CD4-positive, alpha-beta T cell treated with Interleukin-6 for 4 hours (primary cell): Measurements from ENCODE around the gene ASPSCR1.
A peak's percentile ranks its signal among the peaks of the same experiment; 100 is the strongest.

Source experiments
- DNase-seq: peaks from one replicate; pipeline ENCODE4 v3.0.0-alpha.2; 2020; ENCODE audit warnings: mixed read lengths

ASPSCR1 gene

DNA sequence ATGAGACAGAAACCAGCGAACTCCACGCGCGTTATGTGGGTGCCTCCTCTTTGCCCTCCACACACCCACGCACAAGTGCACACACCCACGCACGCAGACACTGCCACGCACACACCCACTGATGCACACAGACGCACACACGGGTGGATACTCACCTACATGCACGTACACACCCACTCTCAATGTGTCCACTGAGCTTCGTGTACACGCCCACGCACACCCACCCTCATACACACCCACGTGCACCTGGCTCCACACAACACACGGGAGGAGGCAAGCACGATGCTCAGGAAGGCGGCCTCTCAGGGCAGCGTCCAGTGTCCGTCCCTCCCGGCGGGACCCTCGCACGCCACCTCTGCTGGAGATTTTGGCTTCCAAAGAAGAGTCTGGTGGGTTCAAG lies 70.0 kb downstream of the ASPSCR1 start:
- no peak for DNase-seq

DNA sequence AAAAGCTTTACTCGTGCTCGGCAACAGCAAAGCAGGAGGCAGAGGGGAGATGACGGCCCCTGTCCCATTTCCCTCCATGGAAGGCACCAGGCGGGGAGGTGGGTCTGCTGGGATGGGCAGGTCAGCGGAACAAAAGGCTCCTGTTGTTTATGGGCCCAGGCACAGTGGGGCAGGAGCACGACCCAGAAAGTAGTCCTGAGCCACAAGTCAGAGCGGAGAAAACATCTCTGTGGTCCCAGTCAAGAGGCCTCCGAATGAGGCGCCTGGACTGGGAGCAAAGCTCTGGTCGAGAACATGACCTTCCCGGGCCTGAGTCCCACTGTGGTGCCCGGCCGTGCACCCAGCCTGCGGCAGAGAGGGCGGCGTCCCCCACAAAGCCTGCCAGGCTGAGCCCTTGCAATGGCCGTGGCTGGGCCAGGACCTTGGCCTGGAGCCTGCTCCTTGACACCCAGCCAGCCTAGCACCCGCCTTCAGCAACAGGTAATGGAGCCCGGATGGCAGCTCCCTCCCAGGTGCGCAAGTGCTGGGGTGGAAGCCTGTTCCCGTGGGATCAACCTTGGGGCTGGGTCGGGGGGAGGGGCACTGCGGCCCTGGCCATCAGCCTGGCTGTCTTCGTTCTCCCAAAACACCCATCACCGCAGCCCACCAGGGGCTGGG lies 70.6 kb downstream of the ASPSCR1 start:
- DNase-seq, result no peak

DNA sequence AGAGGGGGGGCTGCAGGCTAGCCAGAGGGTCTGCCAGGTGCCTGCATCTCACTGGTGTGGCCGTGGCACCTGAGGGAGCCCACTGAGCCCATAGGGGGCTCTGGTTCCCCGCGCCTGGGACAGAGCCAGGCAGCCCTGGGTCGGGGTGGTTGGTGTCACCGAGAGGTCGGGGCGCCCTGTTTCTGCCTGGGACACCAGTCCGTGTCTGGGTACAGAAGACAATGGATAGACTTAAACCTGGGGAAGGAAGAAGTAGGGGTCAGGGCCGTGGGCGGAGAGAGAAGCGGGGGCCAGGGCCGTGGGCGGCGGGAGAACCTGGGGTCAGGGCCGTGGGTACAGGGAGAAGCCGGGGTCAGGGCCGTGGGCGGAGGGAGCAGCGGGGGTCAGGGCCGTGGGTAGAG lies 71.1 kb downstream of the ASPSCR1 start:
- no peak for DNase-seq

DNA sequence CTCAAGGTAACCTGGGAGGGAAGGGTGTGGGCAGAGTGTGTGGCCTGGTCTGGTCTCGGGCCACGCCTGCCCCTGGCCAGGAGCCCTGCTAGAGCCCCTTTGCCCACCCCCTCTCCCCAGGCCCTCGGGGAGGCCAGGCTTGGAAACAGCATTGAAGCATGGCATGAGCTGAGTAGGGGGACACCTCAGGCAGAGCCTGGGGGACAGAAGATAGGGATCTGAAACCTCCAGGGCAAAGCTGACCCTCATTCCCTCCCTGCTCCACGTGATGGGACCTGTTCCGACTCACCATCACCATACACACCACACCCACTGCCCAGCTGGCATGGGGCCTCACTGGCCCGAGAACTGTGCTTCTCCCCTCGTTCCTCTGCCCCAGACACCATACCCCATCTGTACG lies 71.7 kb downstream of the ASPSCR1 start:
- no peak for DNase-seq

DNA sequence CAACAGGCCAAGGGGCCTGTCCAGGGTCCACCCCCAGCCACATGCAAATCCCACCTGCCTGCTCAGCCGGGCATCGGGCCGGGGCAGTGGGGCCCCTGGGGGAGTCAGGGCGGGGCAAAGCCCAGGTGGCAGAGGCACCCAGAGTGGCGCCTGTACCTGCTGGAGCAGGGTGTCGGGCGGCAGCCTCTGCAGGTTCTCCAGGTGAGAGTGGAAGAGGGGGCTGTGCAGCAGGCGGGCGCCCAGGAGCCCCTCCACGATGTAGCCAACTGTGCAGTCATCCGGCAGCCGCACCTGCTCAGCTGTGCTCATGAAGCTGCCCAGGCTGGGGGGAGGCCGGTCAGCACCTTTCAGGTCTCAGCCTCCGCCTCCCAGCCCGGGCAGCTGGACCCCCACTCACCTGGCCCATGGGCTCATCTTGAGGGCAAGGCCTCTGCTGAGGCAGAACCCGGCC lies 72.1 kb downstream of the ASPSCR1 start:
- DNase-seq, result no peak

DNA sequence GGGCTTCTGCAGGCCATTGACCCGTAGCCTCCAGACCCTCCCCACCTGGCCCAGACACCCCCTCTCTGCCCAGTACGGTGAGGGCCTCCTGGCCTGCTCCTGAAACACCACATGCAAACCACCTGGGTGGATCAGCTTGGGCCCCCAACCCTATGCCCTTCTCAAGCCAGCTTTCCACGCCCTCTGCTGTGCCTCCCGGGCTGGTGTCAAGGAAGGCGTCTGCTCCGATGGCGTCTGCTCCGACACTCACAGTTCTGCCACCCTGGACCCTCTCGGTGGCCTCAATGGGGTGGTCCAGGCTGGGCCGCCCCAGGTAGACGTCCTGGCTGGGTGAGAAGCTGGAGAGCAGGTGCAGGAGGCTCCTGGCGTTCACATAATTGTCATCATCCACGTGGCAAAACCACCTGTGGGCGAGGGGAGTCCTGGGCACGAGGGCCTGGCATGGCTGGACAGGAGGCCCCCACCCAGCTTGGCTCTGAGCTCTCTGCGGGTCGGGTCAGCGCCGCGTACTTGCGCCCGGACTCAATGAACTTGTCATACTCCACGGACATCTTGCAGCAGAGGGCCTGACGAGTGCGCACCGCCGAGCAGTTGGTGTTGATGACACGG lies 72.8 kb downstream of the ASPSCR1 start:
- DNase-seq, result no peak

DNA sequence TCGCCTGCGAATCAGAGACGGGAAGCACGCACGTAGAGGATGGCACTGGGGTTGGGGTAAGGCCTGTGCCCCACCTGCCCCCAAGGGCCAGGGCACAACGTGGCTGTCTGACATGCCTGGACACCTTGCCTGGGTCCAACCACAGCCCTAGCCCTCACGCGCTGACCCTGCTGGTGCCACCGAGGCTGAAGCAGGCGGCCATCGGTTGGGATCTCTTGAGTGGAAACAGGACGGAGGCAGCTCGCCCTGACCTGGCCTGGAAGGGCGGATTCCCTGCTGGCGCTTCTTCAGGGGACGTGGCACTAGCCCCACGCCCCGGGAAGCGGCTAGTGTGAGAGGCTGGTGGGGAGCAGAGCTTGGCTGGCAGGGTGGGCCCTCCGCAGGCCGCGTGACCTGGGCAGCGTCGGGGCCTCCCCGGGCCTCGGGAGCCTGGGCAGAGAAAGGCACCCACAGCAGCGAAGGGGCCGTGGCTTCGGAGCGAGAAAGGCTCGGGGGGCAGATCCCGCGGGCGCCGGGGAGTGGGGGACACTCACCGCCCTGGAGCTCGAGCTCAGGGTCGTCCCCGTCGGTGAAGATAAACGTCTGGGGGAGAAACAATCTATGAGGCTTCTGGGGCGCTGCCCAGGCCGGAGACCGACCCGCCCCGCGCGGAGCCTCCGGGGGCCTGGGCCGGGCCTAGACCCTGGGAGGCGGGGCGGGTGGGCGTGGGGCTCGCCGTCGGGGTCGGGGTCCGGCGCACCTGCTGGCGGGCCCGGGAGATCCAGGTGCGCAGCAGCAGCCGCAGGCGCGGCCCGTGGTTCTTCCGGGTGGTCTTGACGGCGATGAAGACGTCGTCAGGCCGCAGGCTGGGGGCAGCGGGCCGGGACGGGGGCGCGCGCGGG lies 73.6 kb downstream of the ASPSCR1 start:
- DNase-seq, result no peak

DNA sequence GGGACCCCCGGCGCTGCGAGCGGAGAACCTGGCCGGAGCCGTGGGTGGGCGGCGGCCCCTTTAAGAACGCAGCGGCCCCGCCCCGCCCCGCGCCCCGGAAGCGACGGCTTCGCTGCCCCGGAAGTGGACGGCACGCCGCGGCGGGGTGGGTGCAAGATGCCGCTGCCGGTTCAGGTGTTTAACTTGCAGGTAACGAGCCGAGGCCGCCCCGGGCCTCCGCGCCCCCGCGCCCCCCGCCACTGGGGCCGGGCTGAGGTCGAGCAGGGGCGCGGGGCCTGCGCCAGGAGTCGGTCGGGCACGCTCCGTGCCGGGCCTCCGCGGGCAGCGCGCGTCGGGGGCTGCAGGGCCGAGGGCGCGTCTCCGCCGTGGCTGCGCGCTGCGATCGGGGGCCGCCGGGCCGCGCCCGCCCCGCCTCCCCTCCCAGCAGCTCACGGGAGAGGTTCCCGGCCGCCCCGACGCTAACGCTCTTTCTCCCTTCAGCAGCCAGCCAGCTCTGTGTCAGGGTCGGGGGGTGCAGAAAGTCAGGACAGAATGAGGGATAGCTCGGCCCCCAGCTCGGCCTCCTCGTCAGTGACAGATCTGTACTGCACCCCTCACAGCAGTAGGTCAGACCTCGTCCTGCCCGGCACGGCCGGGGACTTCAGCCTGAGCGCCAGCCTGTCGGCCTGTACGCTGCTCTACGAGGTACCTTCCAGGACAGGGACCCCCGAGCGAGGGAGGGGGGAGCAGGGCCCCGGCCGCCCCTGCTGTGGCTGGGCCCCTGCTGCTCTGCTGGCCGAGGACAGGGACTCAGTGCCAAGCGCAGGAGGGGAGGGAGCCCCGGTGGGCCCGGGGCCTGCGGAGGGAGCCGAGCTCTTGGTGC lies 74.6 kb downstream of the ASPSCR1 start, which contains the start of the genes GPS1 and RFNG:
TSS of gene GPS1 (plus strand) at position 123 of the 862 bp plus-strand sequence. CDS start at position 157, 34 bp downstream.
TSS of gene RFNG (minus strand) at position 36 of the 862 bp plus-strand sequence. CDS start 45 bp downstream, outside the sequence.
- DNase-seq, result peak; percentile 87

DNA sequence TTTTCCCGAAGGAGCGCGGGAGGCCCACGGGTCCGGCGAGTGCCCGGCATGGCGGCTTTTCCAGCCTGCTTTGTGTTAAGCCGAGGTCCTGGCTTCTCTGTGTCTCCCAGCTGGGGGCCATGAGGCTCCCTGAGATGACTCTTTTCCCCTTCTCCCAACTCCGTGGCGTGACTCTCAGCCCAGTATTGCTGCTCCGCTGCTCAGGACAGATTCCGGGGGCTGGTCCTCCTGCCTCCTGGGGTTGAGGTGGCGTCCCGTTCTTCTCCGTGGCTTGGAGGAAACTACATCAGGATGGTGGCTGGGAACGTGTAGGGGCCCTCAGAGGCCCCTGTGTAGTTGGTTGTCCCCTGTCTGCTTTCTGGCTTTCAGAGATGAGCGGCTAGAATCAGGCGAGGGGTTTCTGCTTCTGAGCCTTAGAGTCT lies 75.2 kb downstream of the ASPSCR1 start:
- DNase-seq, result no peak

DNA sequence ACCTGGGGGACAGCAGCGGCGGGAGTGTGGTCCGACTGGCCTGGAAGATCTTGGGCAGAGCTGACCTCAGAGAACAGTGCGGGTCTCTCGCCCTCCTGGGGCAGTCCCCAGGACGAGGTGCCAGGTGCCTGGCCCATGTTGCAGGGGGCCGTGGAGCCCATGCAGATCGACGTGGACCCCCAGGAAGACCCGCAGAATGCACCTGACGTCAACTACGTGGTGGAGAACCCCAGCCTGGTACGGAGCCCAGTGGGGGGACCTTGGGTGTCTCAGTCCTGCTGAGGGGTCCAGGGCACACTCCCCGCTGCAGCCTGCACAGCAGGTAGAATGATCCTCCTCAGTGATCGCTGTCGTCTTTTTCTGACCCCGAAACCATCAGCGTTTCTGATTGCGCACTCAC lies 75.7 kb downstream of the ASPSCR1 start:
- no peak for DNase-seq

DNA sequence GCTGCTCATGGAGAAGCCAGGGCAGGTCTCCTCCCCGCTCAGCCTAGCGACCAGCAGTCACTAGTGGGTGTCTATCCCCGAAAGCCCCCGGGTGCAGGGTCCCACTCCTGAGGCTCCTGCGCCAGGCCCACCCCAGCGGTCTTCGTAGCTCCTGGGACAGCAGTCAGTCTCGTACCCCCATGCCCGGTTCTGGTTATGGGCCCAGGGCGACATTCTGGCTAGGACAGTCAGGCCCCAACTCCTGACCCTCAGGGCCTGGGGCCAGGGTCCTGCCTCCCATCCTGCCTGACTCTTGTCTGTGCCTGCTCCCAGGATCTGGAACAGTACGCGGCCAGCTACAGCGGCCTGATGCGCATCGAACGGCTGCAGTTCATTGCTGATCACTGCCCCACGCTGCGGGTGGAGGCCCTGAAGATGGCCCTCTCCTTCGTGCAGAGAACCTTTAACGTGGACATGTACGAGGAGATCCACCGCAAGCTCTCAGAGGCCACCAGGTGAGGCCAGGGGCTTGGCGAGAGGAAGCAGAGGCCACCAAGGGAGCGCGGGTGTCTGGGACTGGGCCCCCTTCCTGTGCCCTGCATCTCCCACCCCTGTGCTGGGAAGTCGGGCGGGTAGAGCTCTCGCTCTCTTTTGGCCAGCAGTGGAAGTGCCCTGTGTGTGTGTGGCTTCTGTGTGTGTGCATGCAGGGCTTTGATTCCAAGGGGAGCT lies 76.3 kb downstream of the ASPSCR1 start:
- no peak for DNase-seq

DNA sequence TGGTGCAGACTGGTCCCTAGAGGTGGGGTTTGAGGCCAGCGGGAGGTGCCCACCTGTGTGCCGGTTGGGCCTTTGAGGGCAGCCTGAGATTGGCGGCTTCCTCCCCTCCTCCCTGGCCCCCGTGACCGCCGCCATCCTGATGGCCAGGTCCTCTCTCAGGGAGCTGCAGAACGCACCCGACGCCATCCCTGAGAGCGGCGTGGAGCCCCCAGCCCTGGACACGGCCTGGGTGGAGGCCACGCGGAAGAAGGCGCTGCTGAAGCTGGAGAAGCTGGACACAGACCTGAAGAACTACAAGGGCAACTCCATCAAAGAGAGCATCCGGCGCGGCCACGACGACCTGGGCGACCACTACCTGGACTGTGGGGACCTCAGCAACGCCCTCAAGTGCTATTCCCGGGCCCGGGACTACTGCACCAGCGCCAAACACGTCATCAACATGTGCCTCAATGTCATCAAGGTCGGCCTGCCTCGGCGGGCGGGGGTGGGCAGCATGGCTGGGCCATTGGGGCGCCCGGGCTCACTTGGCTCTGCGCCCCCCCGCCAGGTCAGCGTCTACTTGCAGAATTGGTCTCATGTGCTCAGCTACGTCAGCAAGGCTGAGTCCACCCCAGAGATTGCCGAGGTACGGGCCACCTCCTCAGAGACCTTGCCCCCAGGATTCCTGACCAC lies 77.1 kb downstream of the ASPSCR1 start:
- DNase-seq, result no peak

DNA sequence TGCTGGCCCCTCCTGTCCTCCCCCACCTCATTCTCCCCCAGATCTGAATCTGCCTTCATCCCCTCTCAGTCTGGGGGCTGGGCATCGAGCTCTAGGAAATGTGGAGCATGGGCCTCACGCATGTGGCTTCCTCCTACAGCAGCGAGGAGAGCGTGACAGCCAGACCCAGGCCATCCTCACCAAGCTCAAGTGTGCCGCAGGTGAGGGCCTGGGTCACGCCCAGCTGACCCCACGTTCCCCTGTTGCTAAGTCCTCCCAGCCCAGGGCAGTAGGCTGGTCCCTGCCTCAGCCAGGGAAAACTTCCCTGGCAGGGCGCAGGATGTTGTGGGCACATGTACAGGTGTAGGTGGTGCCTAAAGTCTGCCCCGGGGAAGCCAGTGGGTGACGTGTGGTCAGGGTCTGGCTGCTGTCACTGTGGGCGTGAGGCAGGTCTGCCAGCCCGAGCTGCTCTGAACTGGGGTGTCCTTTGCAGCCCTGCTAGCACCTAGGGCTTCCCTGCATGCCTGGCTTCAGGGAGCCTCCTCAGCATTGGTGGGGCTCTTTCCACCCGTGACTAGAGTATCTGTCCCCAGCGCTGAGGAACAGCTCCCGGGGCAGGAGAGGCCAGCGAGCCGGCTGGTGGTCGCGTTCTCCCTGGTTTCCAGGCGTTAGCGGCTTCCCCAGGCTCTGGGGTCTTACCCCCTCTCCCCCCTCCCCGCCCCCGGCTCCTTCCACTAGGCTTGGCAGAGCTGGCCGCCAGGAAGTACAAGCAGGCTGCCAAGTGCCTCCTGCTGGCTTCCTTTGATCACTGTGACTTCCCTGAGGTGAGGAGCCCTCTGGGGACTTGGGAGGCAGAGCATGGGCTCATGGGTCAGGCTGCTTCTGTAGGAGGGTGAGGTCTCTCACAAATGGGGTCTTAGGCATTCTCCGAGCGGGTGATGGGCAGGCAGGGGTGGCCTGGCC lies 77.9 kb downstream of the ASPSCR1 start:
- no peak for DNase-seq

DNA sequence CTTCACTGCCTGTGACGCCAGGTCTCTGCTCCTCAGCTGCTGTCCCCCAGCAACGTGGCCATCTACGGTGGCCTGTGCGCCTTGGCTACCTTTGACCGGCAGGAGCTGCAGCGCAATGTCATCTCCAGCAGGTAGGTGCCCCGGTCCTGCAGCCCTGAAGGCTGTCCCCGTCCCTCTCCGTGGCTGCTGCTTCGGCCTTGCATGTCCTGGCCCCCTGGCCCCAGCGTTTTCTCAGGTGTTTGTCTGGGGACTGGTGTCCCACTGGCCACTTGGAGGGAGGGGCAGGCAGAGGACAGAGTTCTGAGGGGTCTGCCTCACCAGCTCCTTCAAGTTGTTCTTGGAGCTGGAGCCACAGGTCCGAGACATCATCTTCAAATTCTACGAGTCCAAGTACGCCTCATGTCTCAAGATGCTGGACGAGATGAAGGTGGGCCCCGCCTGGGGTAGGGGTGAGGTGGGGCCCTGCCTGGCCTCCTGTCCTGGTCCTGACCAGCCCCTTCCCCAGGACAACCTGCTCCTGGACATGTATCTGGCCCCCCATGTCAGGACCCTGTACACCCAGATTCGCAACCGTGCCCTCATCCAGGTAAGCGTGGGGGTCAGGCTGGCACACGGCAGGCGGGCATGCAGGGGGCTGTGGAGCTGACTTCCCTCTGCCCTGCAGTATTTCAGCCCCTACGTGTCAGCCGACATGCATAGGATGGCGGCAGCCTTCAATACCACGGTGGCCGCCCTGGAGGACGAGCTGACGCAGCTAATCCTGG lies 78.7 kb downstream of the ASPSCR1 start:
- DNase-seq, result no peak

DNA sequence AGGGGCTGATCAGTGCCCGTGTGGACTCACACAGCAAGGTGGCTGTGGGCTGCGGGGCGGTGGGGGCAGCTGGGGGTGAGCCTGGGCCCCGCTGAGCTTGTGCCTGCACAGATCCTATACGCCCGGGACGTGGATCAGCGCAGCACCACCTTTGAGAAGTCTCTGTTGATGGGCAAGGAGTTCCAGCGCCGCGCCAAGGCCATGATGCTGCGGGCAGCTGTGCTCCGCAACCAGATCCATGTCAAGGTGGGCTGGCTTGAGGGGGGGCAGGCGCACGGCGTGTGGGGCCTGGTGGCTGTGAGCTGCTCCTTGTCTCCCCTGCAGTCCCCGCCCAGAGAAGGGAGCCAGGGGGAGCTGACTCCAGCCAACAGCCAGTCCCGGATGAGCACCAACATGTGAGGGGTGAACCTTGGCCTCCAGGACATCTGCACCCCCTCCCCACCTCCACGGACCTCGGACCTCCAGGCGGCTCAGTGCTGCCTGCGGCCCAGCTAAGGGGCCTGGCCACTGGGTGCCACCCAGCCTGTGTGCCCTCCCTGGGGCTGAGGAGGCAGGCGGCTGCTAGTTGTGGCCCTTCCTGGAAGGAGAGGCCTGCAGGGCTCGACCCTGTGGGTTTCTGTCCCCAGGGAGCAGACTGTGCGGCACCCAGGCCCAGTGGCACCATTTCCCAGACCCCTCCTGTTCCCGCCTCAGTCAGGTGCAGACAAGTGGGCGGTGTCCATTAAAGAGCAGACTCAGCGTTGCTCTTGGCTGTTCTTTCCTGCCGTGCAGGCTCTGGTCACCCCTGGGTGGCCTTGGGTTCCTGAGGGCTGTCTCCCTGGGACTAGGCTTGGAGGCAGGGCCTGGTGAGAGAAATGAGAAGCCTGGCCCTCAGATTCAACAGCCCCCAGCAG lies 79.5 kb downstream of the ASPSCR1 start:
- no peak for DNase-seq

DNA sequence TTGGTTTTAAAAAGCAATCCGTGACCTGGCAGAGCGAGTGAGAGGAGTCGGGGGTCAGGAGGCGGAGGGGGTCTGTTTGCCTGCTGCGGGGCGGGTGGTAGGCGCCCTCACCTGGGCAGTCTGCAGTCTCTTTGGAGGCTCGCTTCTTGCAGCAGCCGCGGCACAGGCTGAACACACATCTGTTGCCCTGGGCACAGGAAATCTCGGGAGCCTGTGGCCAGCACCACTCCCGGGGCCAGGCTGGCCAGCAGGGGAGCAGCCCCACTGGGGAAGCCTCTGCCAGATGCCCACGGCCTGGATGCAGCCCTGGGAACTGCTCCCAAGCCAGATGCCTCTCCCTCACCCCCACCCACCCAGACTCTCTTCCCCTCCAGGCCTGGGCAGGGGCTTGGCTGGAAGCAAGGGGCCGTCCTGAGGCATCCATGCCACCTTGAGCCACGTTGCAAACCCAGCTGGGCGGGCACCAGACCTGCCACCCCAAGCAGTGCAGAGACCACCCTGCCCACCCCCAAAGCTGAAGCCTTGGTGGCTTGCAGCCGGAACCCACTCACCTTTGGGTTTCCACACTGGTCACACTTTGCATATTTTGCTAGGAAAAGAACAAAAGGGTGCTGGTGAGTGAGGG lies 80.9 kb downstream of the ASPSCR1 start:
- DNase-seq, result no peak

DNA sequence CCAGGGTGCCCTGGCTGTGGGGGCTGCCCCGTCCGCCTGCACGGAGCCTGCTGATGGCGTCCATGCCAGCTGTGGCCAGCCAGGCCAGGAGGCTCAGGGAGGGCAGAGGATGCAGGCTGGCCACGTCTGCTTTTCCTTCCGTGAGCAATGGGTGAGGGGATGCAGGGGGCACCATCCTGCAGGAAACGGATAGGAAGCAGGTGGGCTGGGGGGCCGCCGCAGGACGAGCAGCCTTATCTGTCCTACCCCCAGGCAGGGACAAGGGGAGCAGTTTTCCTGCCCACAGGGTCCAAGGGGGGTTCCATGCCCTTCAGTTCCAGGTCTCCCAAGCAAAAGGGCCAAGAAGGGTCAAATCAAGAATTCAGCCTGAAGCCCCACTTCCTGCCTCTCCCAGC lies 81.4 kb downstream of the ASPSCR1 start:
- DNase-seq, result no peak
